ENCODE measurements around the gene SLC16A5.
A peak's percentile ranks its signal among the peaks of the same experiment; 100 is the strongest.

The SLC16A5 gene

DNA sequence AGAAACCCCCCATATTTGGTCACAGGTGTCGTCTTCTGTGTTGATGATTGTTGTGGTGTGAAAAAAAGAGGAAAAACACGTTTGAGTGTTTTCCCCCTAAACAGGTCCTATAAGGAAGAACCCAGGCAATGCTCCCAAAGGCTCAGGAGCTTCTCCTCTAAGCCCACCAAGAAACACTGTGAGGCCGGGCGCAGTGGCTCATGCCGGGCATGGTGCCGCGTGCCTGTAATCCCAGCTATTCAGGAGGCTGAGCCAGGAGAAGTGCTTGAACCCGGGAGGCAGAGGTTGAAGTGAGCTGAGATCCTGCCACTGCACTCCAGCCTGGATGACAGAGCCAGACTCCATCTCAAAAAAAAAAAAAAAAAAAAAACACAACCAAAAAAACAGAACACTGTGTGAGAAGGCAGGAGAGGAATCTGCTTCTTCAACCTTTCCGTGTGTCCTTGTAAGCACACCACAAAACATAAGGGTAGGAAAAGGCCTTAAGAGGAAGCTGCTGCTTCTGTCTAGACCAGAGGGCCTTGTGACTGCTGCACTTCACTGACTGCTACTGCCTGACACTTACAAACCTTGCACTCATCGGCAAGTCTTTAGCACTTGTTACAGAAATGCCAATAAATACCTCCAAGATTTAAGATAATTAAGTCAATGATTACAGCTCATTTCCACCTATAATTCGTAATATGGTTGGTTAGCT is 57.2 kb downstream of the SLC16A5 start:
- Histone ChIP-seq H3K27ac (ENCODE audit: low read depth, low read length) (no peak overlapping the region), H3K36me3 (ENCODE audit: control insufficient read depth in 5 of 5, insufficient read depth in 5 of 5, low read length in 5 of 5) (peaks cover 4 to 36% (median 14%) of the 10 kb centered on the region in 5 donors)

DNA sequence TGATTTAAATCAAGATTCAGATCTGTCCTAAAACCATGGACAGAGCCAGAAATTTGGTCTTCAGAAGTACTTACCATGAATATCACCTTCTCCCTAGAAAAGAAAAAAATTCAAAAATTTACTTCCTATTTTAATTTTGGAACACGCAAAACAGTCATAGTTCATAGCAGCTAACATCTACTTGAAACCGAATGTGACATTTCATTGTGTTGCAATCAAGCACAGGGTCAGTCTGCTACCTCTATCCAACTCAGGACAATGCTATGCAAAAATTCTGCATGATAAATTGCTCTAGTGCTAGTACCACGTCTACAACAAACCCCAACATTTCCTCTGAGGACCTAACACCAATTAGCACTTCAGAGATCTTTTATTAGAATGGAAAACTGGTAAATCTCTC is 58.8 kb downstream of the SLC16A5 start:
- Histone ChIP-seq H3K9me3 (ENCODE audit: control insufficient read depth in 5 of 5, low read length in 5 of 5) (no peaks in the 10 kb centered on the region), H3K27me3 (ENCODE audit: control insufficient read depth in 5 of 5, insufficient read depth in 4 of 5, low read length in 5 of 5) (no peaks in the 10 kb centered on the region), H3K4me1 (ENCODE audit: control insufficient read depth in 5 of 5, insufficient read depth in 5 of 5, low read length in 5 of 5) (no peaks in the 10 kb centered on the region), H3K27ac (ENCODE audit: low read depth, low read length) (no peak overlapping the region), H3K9ac (ENCODE audit: low read length in 5 of 5) (no peak overlapping the region), H3K4me3 (ENCODE audit: low read depth in 1 of 5, low read length in 5 of 5) (no peak overlapping the region), H3K36me3 (ENCODE audit: control insufficient read depth in 5 of 5, insufficient read depth in 5 of 5, low read length in 5 of 5) (peaks cover 4 to 30% (median 14%) of the 10 kb centered on the region in 5 donors)

More for the DNA sequence above, 57.2 kb downstream of the SLC16A5 start:
- Histone ChIP-seq H3K9ac (ENCODE audit: low read length in 5 of 5) (no peak overlapping the region), H3K9me3 (ENCODE audit: control insufficient read depth in 5 of 5, low read length in 5 of 5) (no peaks in the 10 kb centered on the region), H3K4me3 (ENCODE audit: low read depth in 1 of 5, low read length in 5 of 5) (no peak overlapping the region), H3K27me3 (ENCODE audit: control insufficient read depth in 5 of 5, insufficient read depth in 4 of 5, low read length in 5 of 5) (no peaks in the 10 kb centered on the region), H3K4me1 (ENCODE audit: control insufficient read depth in 5 of 5, insufficient read depth in 5 of 5, low read length in 5 of 5) (no peaks in the 10 kb centered on the region)

DNA sequence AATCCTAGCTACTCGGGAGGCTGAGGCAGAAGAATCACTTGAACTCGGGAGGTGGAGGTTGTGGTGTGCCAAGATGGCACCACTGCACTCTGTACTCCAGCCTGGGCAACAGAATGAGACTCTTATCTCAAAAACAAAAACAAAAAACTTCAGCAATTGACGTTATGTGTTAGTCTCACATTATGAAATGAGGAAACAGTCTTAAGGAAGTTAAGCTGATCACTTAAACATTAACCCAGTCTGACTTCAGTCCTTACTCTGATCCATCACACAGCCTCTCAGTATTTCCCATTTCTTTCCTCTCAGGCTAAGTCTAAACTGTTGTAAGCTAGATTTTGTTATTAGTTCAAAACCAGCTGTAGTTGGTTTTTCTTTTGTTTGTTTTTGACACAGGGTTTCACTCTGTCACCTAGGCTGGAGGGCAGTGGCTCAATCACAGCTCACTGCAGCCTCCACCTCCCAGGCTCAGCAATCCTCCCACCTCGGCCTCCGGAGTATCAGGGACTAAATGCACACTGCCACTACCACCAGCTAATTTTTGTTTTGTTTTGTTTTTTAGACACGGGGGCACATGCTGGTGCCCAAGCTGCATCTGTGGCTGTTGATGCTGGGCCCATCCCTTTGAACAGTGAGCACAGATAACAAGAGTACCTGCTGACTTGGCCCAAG is 60.3 kb downstream of the SLC16A5 start:
- Histone ChIP-seq H3K27me3 (ENCODE audit: control insufficient read depth in 5 of 5, insufficient read depth in 4 of 5, low read length in 5 of 5) (no peaks in the 10 kb centered on the region), H3K9me3 (ENCODE audit: control insufficient read depth in 5 of 5, low read length in 5 of 5) (no peaks in the 10 kb centered on the region), H3K27ac (ENCODE audit: low read depth, low read length) (no peak overlapping the region), H3K4me1 (ENCODE audit: control insufficient read depth in 5 of 5, insufficient read depth in 5 of 5, low read length in 5 of 5) (peaks cover 0 to 4% (median 3%) of the 10 kb centered on the region in 5 donors), H3K36me3 (ENCODE audit: control insufficient read depth in 5 of 5, insufficient read depth in 5 of 5, low read length in 5 of 5) (peaks cover 4 to 30% (median 13%) of the 10 kb centered on the region in 5 donors), H3K4me3 (ENCODE audit: low read depth in 1 of 5, low read length in 5 of 5) (no peak overlapping the region), H3K9ac (ENCODE audit: low read length in 5 of 5) (no peak overlapping the region)

DNA sequence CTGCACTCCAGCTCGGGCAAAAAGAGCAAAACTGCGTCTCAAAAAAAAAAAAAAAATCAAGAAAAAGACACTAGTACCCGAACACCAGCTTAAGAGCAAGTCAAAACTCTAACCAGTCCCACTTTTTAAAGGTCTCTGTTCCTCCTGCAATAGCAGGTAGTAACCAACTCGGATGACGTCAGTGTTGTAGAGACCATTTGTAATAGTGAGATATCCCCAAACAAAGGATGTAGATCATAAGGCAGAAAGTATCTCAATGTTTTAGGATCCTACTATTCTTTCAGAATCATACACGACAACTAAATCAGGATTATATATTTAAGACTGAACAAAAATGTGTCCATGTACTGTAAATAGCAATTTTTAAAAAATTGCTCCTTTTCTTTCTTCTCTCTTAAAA is 64.2 kb downstream of the SLC16A5 start:
- Histone ChIP-seq H3K9ac (ENCODE audit: low read length in 5 of 5) (no peak overlapping the region), H3K9me3 (ENCODE audit: control insufficient read depth in 5 of 5, low read length in 5 of 5) (no peaks in the 10 kb centered on the region)

DNA sequence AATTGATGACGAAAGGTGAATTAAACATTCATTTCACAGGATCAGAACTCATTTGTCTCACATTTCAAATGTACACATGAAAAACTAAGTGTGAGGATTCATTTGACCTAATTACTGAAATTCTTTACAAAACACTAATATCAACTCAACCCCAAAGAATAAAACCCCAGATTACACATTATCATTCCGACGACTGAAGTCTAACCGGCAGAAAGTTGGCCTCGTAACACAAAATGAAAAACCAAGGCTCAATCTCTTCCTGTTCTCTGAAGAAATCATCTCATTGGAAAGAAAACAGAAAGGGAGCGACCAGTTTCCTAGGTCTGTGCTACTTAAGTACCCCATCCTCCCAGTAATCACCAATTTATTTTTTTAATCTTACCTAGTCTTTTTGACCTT is 64.8 kb downstream of the SLC16A5 start:
- Histone ChIP-seq H3K27ac (ENCODE audit: low read depth, low read length) (no peak overlapping the region), H3K27me3 (ENCODE audit: control insufficient read depth in 5 of 5, insufficient read depth in 4 of 5, low read length in 5 of 5) (no peaks in the 10 kb centered on the region), H3K4me1 (ENCODE audit: control insufficient read depth in 5 of 5, insufficient read depth in 5 of 5, low read length in 5 of 5) (peaks cover 0 to 19% (median 17%) of the 10 kb centered on the region in 5 donors), H3K36me3 (ENCODE audit: control insufficient read depth in 5 of 5, insufficient read depth in 5 of 5, low read length in 5 of 5) (peaks cover 0 to 4% (median 1%) of the 10 kb centered on the region in 5 donors), H3K9me3 (ENCODE audit: control insufficient read depth in 5 of 5, low read length in 5 of 5) (no peaks in the 10 kb centered on the region), H3K4me3 (ENCODE audit: low read depth in 1 of 5, low read length in 5 of 5) (peak overlapping the region in 1 of 5 donors; percentile 89), H3K9ac (ENCODE audit: low read length in 5 of 5) (no peak overlapping the region)

More for the DNA sequence above, 64.2 kb downstream of the SLC16A5 start:
- Histone ChIP-seq H3K27me3 (ENCODE audit: control insufficient read depth in 5 of 5, insufficient read depth in 4 of 5, low read length in 5 of 5) (no peaks in the 10 kb centered on the region), H3K36me3 (ENCODE audit: control insufficient read depth in 5 of 5, insufficient read depth in 5 of 5, low read length in 5 of 5) (peaks cover 2 to 8% (median 5%) of the 10 kb centered on the region in 5 donors), H3K4me3 (ENCODE audit: low read depth in 1 of 5, low read length in 5 of 5) (no peak overlapping the region), H3K4me1 (ENCODE audit: control insufficient read depth in 5 of 5, insufficient read depth in 5 of 5, low read length in 5 of 5) (peaks cover 0 to 19% (median 17%) of the 10 kb centered on the region in 5 donors), H3K27ac (ENCODE audit: low read depth, low read length) (no peak overlapping the region)

DNA sequence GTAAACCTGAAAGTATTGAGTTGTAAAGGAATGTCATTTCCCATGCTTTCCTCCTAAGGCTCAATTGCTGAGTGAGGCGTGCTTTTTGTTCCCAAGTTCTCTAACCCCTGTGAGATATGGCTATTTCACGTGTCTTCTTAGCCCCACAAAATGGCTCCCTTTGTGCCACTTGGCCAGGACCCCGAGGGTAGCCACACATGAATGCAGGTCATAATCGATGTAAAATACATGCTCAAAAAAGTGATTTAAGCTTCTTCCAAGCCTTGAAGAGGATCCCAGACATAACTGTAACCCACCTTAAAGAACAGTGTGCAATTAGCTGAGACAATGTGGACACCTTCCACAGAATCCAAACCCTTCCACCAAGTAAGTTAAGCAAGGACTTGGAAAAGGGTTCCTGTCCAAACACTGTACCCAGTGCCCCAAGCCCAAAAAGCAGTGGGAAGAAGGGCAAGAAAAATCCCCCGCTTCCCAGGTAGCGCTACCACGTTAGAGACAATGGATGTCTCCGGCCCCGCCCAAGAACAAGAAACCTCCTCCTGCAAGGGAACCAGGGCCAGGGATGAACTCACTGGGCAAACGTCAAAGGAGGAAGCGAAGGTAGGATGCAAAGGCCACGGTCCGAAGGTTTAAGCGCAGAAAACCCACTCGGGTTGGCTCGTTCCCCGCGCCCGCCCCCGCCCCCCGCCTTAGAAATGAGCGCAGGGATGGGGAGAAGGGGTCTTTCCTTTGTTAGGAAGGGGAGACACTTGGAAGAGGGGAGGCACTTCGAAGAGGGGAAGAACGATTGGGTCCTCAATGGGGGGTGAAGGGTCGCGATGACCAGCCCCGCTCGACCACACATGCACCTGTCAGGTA is 65.4 kb downstream of the SLC16A5 start:
- no peaks in the 10 kb centered on the region for H3K9me3 ChIP-seq (ENCODE audit: control insufficient read depth in 5 of 5, low read length in 5 of 5)
- H3K9ac ChIP-seq (ENCODE audit: low read length in 5 of 5): peak overlapping the region in 4 of 5 donors; percentile 77 to 86 (median 81)
- H3K4me1 ChIP-seq (ENCODE audit: control insufficient read depth in 5 of 5, insufficient read depth in 5 of 5, low read length in 5 of 5): peaks cover 0 to 19% (median 17%) of the 10 kb centered on the region in 5 donors
- no peaks in the 10 kb centered on the region for H3K27me3 ChIP-seq (ENCODE audit: control insufficient read depth in 5 of 5, insufficient read depth in 4 of 5, low read length in 5 of 5)
- peak overlapping the region; percentile 64 to 89 (median 86) for H3K4me3 ChIP-seq (ENCODE audit: low read depth in 1 of 5, low read length in 5 of 5)
- H3K36me3 ChIP-seq (ENCODE audit: control insufficient read depth in 5 of 5, insufficient read depth in 5 of 5, low read length in 5 of 5): peaks cover 0 to 2% (median 0%) of the 10 kb centered on the region in 5 donors
- no peak overlapping the region for H3K27ac ChIP-seq (ENCODE audit: low read depth, low read length)

DNA sequence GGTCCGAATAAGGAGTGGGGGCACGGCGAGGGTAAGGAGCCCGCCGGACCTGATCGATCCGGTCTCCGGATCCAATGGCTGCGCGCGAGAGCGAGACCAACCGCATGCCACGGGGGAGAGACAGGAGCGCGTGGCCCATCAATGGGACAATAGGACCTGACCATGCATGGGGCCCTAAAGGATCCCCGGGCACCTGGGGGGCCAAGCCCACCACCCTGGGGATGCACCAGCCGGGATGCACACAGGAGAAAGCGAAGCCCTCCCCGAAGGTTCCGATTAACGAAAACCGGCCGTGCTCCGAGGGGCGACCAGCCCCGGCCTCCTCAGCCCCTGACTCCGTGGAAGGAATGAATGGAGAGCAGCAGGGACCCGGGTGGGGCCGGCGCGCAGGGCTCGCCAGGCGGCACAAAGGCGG is 66.0 kb downstream of the SLC16A5 start:
- peak overlapping the region in 4 of 5 donors; percentile 77 to 86 (median 81) for H3K9ac ChIP-seq (ENCODE audit: low read length in 5 of 5)
- H3K36me3 ChIP-seq (ENCODE audit: control insufficient read depth in 5 of 5, insufficient read depth in 5 of 5, low read length in 5 of 5): no peaks in the 10 kb centered on the region
- no peak overlapping the region for H3K27ac ChIP-seq (ENCODE audit: low read depth, low read length)
- H3K4me3 ChIP-seq (ENCODE audit: low read depth in 1 of 5, low read length in 5 of 5): peak overlapping the region; percentile 64 to 89 (median 86)
- H3K27me3 ChIP-seq (ENCODE audit: control insufficient read depth in 5 of 5, insufficient read depth in 4 of 5, low read length in 5 of 5): no peaks in the 10 kb centered on the region
- H3K4me1 ChIP-seq (ENCODE audit: control insufficient read depth in 5 of 5, insufficient read depth in 5 of 5, low read length in 5 of 5): peaks cover 0 to 19% (median 17%) of the 10 kb centered on the region in 5 donors
- H3K9me3 ChIP-seq (ENCODE audit: control insufficient read depth in 5 of 5, low read length in 5 of 5): no peaks in the 10 kb centered on the region

DNA sequence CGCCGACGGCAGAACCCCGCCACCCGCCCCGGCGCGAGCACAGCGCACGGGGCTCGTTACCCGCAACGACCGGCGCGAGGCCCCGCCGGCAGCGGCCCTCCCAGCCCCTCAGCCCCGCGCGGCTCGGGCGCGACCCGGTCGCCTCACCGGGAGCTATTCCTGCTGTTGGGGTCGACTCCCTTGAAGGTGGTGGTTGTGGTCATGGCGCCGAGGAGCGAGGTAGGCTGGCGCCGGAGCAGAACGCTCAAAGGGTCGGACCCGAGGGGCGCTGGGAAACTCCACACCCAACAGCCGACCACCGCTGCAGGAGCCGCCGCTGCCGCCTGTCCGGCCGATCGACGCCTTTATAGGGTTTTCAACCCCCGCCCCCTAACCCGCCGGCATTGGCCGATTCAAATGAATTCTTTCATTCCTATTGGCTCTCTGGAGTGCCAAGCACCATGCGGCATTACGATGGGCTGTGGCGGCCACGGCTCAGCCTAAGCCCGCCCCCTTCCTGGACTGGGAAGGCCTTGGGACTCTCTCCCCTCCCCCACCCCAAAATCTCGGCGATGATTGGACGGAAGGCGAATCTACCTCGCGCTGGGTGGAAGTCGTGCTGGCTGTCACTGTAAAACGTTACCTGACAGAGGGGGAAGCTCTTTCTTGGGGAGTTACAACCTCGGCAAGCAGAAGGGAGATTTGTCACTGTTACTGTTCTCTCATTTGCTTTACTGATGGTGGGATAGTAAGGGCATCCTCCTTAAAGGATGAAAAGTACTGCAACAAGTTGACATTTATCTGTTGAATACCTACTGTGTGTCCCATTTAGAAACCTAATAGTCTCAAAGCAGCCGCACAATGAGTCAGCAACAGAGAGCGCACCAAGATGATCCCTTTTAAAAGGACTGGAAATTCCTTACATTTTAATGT is 66.7 kb downstream of the SLC16A5 start, which contains the start of gene JPT1:
TSS of gene JPT1 (minus strand) at position 318 of the 912 bp plus-strand sequence. CDS start at position 203, 115 bp downstream.
- Histone ChIP-seq H3K27me3 (ENCODE audit: control insufficient read depth in 5 of 5, insufficient read depth in 4 of 5, low read length in 5 of 5) (no peaks in the 10 kb centered on the region), H3K27ac (ENCODE audit: low read depth, low read length) (no peak within 1 kb of the TSS), H3K36me3 (ENCODE audit: control insufficient read depth in 5 of 5, insufficient read depth in 5 of 5, low read length in 5 of 5) (no peaks in the 10 kb centered on the region), H3K9me3 (ENCODE audit: control insufficient read depth in 5 of 5, low read length in 5 of 5) (no peaks in the 10 kb centered on the region), H3K4me1 (ENCODE audit: control insufficient read depth in 5 of 5, insufficient read depth in 5 of 5, low read length in 5 of 5) (peaks cover 0 to 19% (median 17%) of the 10 kb centered on the region in 5 donors), H3K9ac (ENCODE audit: low read length in 5 of 5) (peak within 1 kb of the TSS in 4 of 5 donors; percentile 77 to 86 (median 81)), H3K4me3 (ENCODE audit: low read depth in 1 of 5, low read length in 5 of 5) (peak within 1 kb of the TSS; percentile 73 to 89 (median 86))

DNA sequence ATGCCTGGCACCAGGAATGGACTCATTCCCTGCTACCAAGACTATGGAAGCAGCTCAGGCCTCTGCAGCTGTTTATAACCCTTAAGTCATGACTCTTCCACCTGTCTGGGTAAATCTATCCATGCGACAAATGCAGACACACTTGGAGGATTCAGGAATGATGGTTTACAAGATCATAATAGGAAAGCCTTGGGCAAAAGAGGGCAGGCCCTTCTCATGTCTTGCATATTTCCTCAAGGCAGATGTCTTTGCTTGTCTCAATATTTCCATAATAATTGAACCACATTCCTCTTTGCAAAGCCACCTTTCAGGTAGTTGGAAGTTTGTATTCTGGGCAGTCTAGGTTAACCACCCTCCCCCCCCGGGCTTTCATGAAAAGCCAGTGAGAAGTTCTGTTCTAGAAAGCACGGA is 67.4 kb downstream of the SLC16A5 start:
- Histone ChIP-seq H3K9ac (ENCODE audit: low read length in 5 of 5) (no peak overlapping the region), H3K9me3 (ENCODE audit: control insufficient read depth in 5 of 5, low read length in 5 of 5) (no peaks in the 10 kb centered on the region), H3K27ac (ENCODE audit: low read depth, low read length) (no peak overlapping the region), H3K4me1 (ENCODE audit: control insufficient read depth in 5 of 5, insufficient read depth in 5 of 5, low read length in 5 of 5) (peaks cover 0 to 19% (median 17%) of the 10 kb centered on the region in 5 donors), H3K27me3 (ENCODE audit: control insufficient read depth in 5 of 5, insufficient read depth in 4 of 5, low read length in 5 of 5) (no peaks in the 10 kb centered on the region), H3K4me3 (ENCODE audit: low read depth in 1 of 5, low read length in 5 of 5) (peak overlapping the region in 1 of 5 donors; percentile 89), H3K36me3 (ENCODE audit: control insufficient read depth in 5 of 5, insufficient read depth in 5 of 5, low read length in 5 of 5) (peaks cover 0 to 2% (median 0%) of the 10 kb centered on the region in 5 donors)
